HEK293T (cell line): ENCODE measurements around the gene PLAAT3.

Experiments used
- ARNT ChIP-seq: fragments of 450-650 bp; IDR thresholded peaks from 2 replicates; pipeline ENCODE4 v1.6.1; 2017; ENCODE audit warnings: mild to moderate bottlenecking
- BHLHE40 ChIP-seq: fragments of 450-650 bp; IDR thresholded peaks from 2 replicates; pipeline ENCODE4 v1.6.1; 2016; ENCODE audit warnings: mild to moderate bottlenecking, moderate library complexity, borderline replicate concordance
- ELF4 ChIP-seq: fragments of 450-650 bp; IDR thresholded peaks from 2 replicates; pipeline ENCODE4 v1.6.1; 2017; ENCODE audit warnings: antibody characterized with exemption
- FOXA1 ChIP-seq: fragments of 450-650 bp; IDR thresholded peaks from 2 replicates; pipeline ENCODE4 v1.6.1; 2016; ENCODE audit warnings: mild to moderate bottlenecking
- FOXK2 ChIP-seq: fragments of 450-650 bp; IDR thresholded peaks from 2 replicates; pipeline ENCODE4 v1.6.1; 2016; ENCODE audit warnings: mild to moderate bottlenecking
- FOXM1 ChIP-seq: fragments of 450-650 bp; IDR thresholded peaks from 2 replicates; pipeline ENCODE4 v1.6.1; 2017; ENCODE audit warnings: mild to moderate bottlenecking, borderline replicate concordance
- NFRKB ChIP-seq: fragments of 450-650 bp; IDR thresholded peaks from 2 replicates; pipeline ENCODE4 v1.6.1; 2016; ENCODE audit warnings: mild to moderate bottlenecking, moderate library complexity
- SP1 ChIP-seq: fragments of 450-650 bp; IDR thresholded peaks from 2 replicates; pipeline ENCODE4 v1.6.1; 2017
- SUZ12 ChIP-seq: fragments of 450-650 bp; IDR thresholded peaks from 2 replicates; pipeline ENCODE4 v1.6.1; 2016; ENCODE audit warnings: mild to moderate bottlenecking
- ZNF384 ChIP-seq: fragments of 450-650 bp; IDR thresholded peaks from 2 replicates; pipeline ENCODE4 v1.6.1; 2016

- TF ChIP-seq SUZ12 (no peak), SP1 (no peak), NFRKB (no peak), ELF4 (no peak), ZNF384 (no peak), BHLHE40 (no peak), FOXM1 (no peak), ARNT (no peak), FOXK2 (no peak), FOXA1 (no peak)
Observed at GRCh38 chr11:63629426-63629825, 15.2 kb upstream of the PLAAT3 start.
